Esophagus squamous epithelium (tissue), 4 donors: Measurements from ENCODE around the gene HECW1.

Source experiments
- CTCF ChIP-seq, 6 experiments: fragments of 450-650 bp in 4 of 6; fragments of 200-600 bp in 2 of 6; sonication (generic) in 2 of 6; IDR thresholded peaks; one replicate each; pipeline ENCODE4 v1.5.1; 2016 to 2019; ENCODE audit warnings: antibody characterized with exemption in 6 of 6, mild to moderate bottlenecking in 4 of 6, moderate library complexity in 4 of 6
- POLR2A ChIP-seq, 4 donors: fragments of 450-650 bp; IDR thresholded peaks; one replicate each; pipeline ENCODE4 v1.6.1; 2017; ENCODE audit warnings: antibody characterized with exemption in 4 of 4, mild to moderate bottlenecking in 4 of 4, moderate library complexity in 3 of 4

- TF ChIP-seq POLR2A (IDR thresholded peaks at IDR 0.05) (no peak), CTCF (IDR thresholded peaks at IDR 0.05) (no peak)
Measured at GRCh38 chr7:43211286-43211685, 98.8 kb downstream of the HECW1 start.
